SHP77 treated with DMSO at 0.1 percent for 48 hours (cell line): ENCODE measurements around the gene PPDPF.
A peak's percentile ranks its signal among the peaks of the same experiment; 100 is the strongest.

Source experiments
- DNase-seq: peaks from one replicate; lab custom pipeline; 2025; lab: John Stamatoyannopoulos, UW

PPDPF gene

DNA sequence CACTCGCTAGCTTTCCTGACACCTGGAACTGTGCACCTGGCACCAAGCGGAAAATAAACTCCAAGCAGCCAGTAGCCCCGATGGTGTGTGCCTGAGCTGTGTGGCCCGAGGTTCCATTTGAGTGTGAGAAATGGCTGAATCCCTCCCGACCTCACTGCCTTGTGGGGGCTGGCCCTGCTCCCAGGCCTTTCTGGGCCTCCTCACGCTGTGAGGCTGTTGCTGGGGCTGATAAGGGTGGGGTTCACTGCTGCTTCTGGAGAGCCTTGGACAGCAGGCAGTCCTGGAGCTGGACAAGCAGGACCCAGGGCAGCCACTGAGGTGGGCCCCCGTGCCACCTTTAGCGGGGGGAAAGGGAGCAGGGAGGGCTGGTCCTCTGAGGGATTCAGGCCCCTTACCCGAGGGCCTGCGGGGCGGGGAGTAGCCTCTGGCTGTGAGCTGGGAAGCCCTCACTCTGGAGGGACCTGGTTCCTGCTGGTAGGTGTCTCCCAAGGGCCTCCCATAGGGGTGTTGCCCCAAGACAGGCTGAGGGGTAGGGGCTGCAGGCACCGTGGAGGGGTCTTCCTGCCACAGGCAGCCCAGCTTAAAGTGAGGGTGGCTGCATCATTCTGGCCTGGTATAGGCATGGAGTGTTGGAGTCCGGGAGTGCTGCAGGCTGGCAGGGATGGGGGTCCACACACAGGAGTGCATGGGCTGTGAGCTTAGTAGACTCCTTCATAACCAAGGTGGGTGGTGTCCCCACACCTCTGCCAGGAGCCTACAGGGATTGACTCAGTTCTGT lies 1.7 kb downstream of the PPDPF start:
- no peak for DNase-seq

DNA sequence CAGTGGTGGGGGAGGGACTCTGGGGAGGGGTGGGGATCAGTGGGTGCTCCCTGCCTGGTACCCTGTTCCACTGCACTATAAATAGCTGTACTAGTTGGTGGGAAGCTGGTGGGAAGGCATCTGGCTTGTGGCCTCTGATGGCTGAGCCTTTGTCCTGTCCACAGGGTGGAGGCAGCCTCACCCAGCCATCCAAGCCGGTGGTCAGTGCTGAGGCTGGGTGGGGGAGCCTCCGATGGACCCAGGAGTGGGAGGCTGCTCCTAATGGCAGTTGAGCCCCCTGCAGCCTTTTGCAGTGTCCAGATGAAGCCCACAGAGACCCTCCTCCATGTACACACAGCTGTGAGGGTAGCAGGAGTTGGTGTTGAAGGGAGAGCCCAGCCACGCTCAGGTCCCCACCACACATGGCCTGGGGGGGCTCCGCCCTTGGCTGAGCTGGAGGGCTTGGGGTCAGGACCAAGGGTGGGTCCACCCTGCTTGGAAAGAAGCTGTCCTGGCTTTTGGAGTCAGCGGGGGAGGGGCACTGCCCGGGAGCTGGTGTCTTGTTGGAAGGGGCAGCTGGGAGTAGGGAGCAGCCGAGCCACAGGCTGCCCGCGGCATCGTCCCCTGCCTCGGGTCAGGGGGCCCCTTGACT lies 2.5 kb downstream of the PPDPF start:
- DNase-seq = no peak

DNA sequence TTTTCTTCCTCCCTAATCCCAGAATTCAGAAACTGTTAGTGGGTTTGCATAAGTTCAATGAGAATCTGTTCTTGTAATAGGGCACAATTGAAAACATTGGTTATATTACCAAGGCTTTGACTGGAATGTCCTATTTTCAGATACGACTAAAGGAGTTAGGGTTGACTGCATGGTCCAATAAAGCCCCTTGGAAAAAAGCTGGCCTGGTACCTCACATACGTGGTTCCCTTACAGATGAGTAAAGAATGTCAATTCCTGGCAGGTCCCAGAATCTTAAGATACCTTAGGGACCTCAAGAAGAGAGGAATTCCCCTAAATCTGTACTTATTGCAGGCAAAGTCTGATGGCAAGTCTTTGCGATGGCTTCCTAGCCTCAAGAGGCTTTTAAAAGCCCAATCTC lies 4.6 kb downstream of the PPDPF start:
- no peak for DNase-seq

DNA sequence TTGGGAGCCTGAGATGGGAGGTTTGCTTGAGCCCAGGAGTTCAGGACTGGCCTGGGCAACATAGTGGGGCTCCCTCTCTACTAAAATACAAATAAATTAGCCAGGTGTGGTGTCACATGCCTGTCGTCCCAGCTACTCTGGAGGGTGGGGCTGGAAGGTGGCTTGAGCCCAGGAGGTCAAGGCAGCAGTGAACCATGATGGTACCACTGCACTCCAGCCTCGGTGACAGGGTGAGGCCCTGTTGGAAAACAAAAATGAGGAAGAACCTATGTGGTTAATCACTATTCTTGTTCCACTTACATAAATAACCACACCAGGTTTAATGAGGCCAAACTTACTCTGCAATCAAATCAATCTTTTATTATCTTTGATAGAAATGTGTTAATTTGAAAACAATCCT lies 5.4 kb downstream of the PPDPF start:
- DNase-seq = no peak

DNA sequence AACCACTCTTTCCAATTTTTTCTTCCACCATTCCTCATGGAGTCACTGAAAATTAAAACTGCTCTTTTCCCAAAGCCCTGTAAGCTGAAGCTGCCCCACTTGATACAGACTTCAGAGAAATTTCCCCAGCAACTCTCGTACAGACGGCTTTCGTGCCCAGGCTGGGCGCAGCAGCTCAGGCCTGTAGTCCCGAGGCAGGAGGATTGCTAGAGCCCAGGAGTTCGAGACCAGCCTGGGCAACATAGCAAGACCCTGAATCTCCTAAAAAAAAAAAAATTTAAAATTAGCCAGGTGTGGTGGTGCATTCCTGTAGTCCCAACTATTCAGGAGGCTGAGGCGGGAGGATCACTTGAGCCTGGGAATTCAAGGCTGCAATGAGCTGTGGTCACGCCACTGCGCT lies 6.6 kb downstream of the PPDPF start:
- no peak for DNase-seq

DNA sequence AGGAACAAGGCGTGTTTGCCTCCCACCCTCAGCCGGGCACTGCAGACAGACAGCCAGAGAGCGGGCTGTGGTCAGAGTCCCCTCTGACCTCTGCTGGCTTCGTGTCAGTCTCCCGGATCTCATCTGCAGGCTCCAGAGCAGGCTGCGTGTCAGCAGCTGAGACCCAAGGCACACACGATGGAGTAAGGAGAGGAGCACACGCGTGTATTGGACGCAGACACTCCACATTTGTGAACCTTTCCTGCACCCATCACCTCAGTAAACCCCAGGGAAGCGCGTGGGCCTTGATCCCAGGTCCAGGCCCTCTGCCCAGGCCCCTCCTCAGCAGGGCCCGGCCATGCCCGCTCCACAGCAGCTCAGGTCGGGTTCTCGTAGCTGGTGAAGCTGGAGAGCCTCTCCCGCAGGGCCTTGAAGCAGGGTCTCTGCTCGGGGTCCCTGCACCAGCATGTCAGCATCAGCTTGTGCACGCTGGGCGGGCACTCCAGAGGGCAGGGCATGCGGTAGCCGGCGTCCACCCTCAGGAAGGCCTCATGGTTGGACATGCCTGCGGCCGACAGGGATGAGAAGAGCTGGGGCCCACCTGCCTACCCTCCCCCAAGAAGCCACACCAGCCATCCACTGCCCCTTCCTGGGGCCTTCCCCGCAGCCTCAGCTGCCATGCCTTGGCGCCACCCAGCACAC lies 8.8 kb downstream of the PPDPF start:
- DNase-seq = no peak

DNA sequence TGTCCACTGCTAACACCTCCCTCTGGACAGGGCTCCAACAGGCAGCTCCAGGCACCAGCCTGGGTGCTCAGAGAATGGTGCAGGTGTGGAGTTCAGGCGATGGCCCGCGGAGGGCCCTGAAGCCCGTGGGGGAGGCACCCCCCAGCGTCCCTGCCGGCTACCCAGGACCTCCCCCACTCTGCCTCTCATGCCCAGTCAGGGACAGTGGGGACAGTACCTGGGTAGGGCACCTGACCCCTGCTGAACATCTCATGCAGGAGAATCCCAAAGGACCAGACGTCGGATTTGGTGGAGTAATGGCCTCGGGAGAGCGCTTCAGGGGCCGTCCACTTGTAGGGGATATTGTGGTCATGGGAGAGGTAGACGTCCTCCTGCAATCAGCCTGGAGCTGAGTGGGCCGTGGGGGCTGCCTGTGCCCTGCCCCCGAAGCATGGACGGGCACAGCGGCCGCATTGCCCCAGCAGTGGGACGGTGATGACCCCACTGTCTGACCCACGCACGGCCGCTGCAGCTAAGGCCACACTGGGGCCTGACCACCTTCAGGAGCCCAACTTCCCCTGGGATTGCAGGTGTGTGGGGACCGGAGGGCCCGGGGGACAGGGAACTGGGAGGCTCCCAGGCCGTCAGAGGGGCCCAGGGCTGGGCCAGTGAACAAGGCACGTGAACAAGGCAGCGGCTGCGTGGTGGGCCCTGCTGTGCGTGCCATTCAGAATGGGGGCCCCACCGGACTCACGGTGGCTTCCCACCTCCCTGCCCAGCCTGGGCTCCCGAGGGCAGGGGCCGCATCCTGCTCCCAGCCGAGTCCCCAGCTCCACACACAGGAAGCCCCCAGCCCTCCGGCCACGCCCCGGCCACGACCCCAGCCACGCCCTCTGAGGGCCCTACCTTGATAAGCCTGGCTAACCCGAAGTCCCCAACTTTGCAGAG lies 9.6 kb downstream of the PPDPF start:
- DNase-seq = no peak

DNA sequence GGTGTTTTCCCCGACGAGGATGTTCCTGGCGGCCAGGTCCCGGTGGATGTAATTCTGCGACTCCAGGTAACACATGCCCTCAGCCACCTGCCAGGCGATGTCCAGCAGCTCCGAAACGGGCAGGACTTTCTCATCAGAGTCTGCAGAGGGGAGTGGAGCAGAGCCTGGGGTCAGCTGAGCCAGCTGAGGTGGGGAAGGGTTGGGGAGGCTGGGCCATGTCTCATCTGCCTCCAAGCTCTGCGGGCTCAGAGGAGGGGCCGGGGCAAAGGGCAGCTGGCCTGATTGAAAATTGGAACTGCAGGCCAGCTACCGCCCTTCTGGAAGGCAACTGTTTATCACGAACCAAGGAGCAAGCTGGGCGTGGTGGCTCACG lies 10.2 kb downstream of the PPDPF start:
- no peak for DNase-seq

DNA sequence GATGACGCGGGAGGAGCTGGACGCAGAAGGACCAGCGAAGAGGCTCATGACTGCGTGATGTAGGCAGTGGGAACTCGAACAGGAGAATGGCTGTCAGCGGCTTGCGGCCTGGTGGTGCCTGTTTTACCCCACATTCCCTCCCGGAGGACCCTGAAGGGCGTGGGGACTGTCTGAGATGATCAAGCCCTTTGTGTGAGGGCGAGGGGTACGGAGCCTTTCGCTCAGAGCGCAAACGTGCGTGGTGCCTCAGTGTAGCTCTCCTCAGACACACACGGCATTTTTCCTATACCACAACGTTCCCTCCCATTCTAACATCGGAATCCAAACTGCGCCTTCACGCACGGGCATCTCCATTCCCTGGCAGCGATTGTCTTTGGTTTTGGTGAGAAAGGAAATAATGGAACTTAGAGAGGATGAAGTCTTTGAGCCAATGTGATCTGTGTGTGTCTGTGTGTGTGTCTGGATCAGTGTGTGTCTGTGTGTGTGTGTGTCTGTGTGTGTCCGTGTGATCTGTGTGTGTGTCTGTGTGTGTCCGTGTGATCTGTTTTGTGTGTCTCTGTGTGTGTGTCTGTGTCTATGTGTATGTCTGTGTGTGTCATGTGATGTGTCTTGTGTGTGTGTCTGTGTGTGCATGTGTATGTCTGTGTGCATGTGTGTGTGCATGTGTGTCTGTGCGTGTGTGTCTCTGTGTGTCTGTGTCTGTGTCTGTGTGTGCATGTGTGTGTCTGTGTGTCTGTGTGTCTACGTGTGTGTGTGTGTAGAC lies 11.3 kb downstream of the PPDPF start:
- no peak for DNase-seq

DNA sequence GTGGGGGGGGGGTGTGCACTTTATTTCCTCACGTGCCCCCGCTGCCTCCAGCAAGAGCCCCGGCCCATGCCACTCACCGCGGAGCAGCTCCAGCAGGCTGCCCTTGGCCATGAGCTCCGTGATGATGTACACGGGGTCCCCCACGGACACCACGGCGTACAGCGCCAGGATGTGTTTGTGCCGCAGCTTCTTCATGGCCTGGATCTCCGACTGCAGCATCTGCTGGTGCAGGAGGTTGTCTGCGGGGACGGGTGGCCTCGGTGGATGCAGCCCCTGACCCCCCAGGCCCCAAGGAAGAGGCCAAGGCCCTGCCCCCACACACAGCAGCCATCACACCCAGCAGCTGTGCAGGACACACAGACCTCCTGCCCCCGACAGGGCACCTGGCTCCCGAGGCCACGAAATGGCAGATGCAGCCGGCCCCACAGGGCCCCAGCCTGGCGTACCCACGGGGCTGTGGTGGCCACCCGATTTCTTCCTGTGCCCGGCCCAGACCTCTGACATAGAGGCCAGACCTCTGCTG lies 11.9 kb downstream of the PPDPF start:
- DNase-seq = no peak

DNA sequence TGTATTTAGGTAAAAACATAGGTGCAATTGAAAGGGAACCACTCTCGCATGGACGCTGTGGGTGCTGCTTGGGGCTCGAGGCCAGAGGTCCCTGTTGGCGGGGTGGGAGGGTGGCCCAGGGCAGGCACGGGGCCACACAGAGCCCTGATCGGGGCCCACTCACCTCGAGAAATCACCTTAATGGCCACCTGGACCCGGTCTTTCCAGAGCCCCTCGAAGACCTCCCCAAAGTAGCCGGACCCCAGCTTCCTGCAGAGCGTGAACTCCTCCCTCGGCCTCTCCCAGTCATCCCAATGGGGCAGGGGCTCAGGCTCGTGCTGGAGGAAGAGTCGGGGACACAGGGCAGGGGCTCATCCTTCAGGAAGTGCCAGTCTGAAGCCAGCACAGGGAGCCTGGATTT lies 12.8 kb downstream of the PPDPF start:
- DNase-seq = no peak

DNA sequence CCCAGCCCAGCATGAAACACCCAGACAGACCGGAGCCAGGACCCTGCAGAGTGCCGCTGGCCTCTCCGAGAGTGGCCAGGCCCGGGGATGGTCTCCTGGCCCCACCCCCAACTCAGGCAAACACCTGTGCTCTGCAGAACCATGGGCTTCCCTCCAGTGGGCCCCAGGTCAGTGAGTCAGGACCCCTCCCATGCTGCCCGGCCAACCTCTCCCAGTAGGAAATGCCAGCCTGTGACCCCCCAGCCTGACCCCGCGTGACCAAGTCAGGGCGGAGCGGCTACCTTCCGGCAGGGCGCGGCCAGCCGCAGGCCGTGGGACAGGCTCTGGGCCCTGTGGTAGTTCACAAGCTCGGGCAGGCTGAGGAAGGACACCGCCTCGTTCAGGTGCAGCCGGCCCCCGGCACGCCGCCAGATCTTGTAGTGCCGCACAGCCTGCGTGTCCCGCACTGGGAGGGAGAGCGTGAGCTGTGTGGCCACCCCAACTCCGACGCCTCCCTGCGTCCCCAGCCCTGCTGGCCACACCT lies 13.4 kb downstream of the PPDPF start:
- DNase-seq = no peak

DNA sequence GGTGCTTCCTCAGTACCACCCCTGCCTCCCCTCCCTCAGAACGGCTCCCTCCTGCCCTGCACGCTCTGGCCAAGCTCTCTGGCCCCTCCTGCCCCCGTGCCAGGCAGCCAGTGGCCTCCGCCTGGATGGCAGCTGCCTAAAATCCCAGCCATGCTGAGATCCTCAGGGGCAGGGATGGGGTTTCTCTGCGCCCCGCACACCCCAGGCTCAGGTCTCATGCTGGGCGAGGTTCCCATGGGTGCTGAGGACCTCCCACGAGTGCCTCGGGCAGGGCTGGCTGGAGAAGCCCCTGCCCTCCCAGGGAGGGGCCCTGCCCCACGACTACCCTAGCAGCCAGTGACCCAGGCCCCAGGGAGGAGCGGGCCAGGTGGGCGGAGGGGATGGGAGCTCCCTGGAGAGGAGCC lies 13.9 kb downstream of the PPDPF start:
- no peak for DNase-seq

DNA sequence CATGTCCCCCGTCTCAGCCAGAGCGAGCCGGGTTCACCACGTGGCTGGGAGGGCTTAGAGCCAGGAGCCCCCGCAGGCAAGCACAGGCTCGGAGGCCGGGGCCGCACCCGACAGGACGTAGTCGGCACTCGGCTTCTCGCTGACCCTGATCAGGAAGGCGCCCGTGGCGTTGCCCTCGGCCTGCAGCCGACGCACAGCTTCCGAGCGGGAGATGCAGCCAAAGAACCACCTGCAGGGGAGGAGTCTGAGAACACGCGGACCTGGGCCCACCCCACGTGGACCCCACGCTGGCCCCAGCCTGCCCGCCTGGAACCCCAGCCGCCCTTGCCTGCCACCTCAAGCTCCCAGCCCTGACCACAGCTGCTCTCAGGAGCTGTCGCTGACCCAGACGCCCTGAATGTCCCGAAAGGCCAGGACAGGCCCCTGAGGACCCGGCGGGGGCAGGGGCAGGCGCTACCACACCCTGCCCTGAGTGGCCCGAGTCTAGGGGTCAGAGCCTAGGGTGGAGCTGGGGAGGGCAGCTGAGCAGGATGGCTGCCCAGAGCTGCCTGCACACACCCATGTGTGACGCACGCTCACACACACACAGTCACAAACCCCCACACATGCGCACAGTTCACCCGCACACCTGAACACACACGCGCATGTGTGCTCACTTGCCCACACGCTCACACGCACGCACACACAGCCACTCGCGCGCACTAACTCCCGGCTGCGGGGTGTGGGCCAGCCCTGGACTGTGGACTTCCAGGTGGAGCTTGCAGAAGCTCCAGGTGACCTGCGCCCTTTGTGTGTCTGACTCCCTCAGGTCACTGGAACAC lies 14.5 kb downstream of the PPDPF start:
- no peak for DNase-seq

DNA sequence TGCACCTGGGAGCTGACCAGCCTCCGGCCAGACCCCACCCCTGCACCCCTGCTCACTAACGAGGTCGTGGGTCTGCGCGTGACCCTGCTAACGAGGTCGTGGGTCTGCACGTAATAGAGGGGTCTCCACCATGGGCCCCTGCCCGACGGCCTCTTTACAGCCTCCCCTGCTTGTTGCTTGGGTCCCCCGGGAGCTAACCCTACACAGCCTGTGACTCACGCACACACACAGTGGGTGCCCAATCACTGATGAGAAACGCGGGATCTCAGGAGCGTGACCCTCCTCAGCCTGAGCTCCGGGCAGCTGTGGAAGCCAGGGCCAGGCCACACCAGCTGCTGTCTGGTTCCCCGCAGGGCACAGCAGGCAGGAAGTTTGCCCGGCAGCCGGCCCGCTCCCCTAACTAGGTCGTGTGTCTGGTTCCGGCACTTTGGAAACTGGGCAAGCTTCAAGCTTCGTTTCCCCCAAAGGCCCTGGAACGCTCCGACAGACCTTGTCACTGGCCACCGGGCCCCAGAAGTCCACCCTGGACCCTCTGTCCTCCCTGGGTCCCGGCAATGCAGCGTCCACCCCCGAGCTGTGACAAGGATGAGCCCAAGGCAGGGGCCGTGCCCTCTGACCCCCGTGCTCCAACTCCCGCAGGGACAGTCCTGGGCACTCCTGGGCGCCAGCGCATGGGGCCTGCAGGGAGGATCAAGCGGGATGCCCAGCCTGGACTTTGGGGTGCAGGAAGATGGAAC lies 15.8 kb downstream of the PPDPF start:
- no peak for DNase-seq

DNA sequence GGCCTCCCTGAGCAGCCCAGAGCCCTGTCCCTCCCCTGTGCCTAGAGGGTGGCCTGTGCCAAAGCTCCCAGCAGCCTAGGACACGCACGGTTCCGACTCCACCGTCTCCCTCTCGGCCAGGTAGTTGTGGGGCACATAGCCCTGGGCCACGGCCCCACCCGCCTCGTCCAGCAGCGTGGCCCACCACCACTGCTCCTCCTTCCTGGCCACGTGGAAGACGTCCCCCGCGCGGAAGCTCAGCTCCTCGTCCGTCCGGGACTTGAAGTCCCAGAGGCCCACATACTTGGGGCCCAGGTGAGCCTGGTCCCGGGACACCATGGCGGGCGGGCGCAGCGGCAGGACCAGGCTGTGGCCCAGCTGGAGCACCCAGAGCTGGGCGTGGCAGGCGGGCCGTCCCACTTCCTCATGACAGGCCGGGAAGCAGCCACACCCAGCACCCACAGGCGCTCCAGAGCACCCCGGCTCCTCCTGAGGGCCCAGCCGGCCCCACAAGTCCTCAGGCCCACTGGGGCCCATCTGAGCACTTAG lies 16.5 kb downstream of the PPDPF start, which contains the start of gene PTK6:
Gene PTK6, minus strand, starts transcription at position 380 of the 528 bp plus-strand sequence. Its CDS starts 62 bp downstream, at position 318.
- DNase-seq = no peak

DNA sequence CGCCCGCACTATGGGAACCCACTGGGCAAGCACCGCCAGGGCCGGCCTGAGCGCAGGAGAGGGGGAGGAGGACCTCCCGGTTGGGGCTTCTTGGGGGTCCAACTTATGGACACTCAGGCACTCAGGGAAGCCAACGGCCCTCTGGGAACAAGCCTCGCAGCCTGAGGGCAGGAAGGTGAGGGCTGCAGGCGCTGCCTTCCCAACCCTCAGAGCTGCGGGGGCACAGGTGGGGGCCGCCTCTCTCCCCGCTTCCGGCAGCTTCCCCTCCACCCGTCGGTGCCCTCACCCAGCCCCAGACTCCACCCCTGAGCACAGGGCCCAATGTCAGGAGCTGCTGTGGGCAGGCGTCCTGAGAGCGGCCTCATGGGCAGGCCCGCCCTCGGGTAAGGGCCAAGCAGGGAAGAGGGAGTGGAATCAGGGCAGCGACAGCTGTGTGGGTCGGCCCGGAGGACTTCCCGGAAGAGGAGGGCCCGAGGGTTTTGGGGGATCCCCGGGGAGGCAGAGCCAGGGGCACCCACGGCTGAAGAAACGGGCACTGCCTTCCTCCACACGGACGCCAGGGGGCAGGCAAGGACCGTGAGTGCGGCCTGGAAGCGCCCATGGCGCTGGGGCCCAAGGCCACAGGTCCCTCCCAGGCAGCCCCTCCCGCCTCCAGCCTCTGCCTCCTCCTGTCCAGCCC lies 17.1 kb downstream of the PPDPF start:
- peak; percentile 74 for DNase-seq
